WTC11 (cell line): Measurements from ENCODE around the gene NOXO1. TPM values are rescaled to one million over a fixed set of nuclear protein-coding genes. Genes with fewer than 3 reads are reported as not detected.

Experiments used
- ATAC-seq: fragments of 200-7000 bp; cut with Tn5 transposase; 2 replicates; pipeline ENCODE4 v1.10.0; 2021; ENCODE audit warnings: mild to moderate bottlenecking, moderate library complexity
- CTCF ChIA-PET: fragments of 300-600 bp; sonication (Branson Sonifier 250); formaldehyde crosslinking; loops from one replicate; lab custom pipeline; 2021; ENCODE audit warnings: antibody characterized with exemption; lab: Charles Lee
- POLR2A ChIA-PET: fragments of 350-600 bp; sonication (Branson Sonifier 250); formaldehyde crosslinking; loops from one replicate; lab custom pipeline; 2021; ENCODE audit warnings: antibody characterized with exemption; lab: Charles Lee
- DNase-seq: peaks from one replicate; pipeline ENCODE4 v3.0.0; 2021; ENCODE audit warnings: low spot score
- H3K27ac Mint-ChIP-seq: 2 replicates; pipeline ENCODE4 v1.8.0; 2021; ENCODE audit warnings: mixed read lengths
- H3K27me3 Mint-ChIP-seq: 2 replicates; pipeline ENCODE4 v1.8.0; 2021; ENCODE audit warnings: low read depth, mild to moderate bottlenecking, moderate library complexity, mixed read lengths
- H3K36me3 Mint-ChIP-seq: 2 replicates; pipeline ENCODE4 v1.8.0; 2021; ENCODE audit warnings: mixed read lengths
- H3K4me1 Mint-ChIP-seq: 2 replicates; pipeline ENCODE4 v1.8.0; 2022; ENCODE audit warnings: mixed read lengths
- H3K4me3 Mint-ChIP-seq: 2 replicates; pipeline ENCODE4 v1.8.0; 2021; ENCODE audit warnings: mild to moderate bottlenecking, moderate library complexity, mixed read lengths
- H3K9me3 Mint-ChIP-seq: 2 replicates; pipeline ENCODE4 v1.8.0; 2021; ENCODE audit warnings: mixed read lengths
- FOXP1 ChIP-seq: sonication (generic); formaldehyde crosslinking; IDR thresholded peaks from 2 replicates; pipeline ENCODE4 v1.8.0; 2022; ENCODE audit warnings: missing genetic modification reagents, mild to moderate bottlenecking, moderate library complexity, borderline replicate concordance
- GABPB1 ChIP-seq: sonication (generic); formaldehyde crosslinking; IDR thresholded peaks from 2 replicates; pipeline ENCODE4 v1.8.1; 2023; ENCODE audit warnings: mild to moderate bottlenecking, missing genetic modification reagents
- MYBL2 ChIP-seq: sonication (generic); formaldehyde crosslinking; IDR thresholded peaks from 2 replicates; pipeline ENCODE4 v1.8.1; 2023; ENCODE audit warnings: mild to moderate bottlenecking, moderate library complexity, missing genetic modification reagents
- NFATC4 ChIP-seq: fragments of 250-450 bp; sonication (Bioruptor Pico); IDR thresholded peaks from 2 replicates; pipeline ENCODE4 v1.9.0; 2021; ENCODE audit warnings: mild to moderate bottlenecking
- OVOL2 ChIP-seq: fragments of 250-450 bp; sonication (Bioruptor Pico); IDR thresholded peaks from 2 replicates; pipeline ENCODE4 v1.9.0; 2021; ENCODE audit warnings: mild to moderate bottlenecking, borderline replicate concordance
- SMAD4 ChIP-seq: sonication (generic); formaldehyde crosslinking; IDR thresholded peaks from 2 replicates; pipeline ENCODE4 v1.8.0; 2022; ENCODE audit warnings: mild to moderate bottlenecking, missing genetic modification reagents
- TEAD1 ChIP-seq: sonication (generic); formaldehyde crosslinking; IDR thresholded peaks from 2 replicates; pipeline ENCODE4 v1.8.0; 2022; ENCODE audit warnings: mild to moderate bottlenecking, missing genetic modification reagents
- TEAD4 ChIP-seq: sonication (generic); formaldehyde crosslinking; IDR thresholded peaks from 2 replicates; pipeline ENCODE4 v1.8.0; 2022; ENCODE audit warnings: mild to moderate bottlenecking, missing genetic modification reagents
- ZNF121 ChIP-seq: sonication (generic); formaldehyde crosslinking; IDR thresholded peaks from 2 replicates; pipeline ENCODE4 v1.8.0; 2023; ENCODE audit warnings: missing genetic modification reagents
- ZNF219 ChIP-seq: sonication (generic); formaldehyde crosslinking; IDR thresholded peaks from 2 replicates; pipeline ENCODE4 v1.8.0; 2023; ENCODE audit warnings: missing genetic modification reagents, mild to moderate bottlenecking, borderline replicate concordance
- ZNF263 ChIP-seq: sonication (generic); formaldehyde crosslinking; IDR thresholded peaks from 2 replicates; pipeline ENCODE4 v1.8.1; 2022; ENCODE audit warnings: low read depth, mild to moderate bottlenecking, moderate library complexity, missing genetic modification reagents
- ZNF396 ChIP-seq: fragments of 250-450 bp; sonication (Bioruptor Pico); IDR thresholded peaks from 2 replicates; pipeline ENCODE4 v1.8.0; 2021; ENCODE audit warnings: mild to moderate bottlenecking, moderate library complexity, borderline replicate concordance
- total RNA-seq: library from RNA; stranded (reverse); gene quantifications from 3 replicates; pipeline ENCODE4 v1.2.3, GENCODE V29; 2021
- TF ChIP-seq, protein P1 (sequence below): fragments of 250-450 bp; sonication (Bioruptor Pico); IDR thresholded peaks from 2 replicates; pipeline ENCODE4 v1.8.0; 2021; ENCODE audit warnings: mild to moderate bottlenecking
- TF ChIP-seq, protein P2 (sequence below): sonication (generic); formaldehyde crosslinking; IDR thresholded peaks from 2 replicates; pipeline ENCODE4 v1.8.1; 2022; ENCODE audit warnings: missing genetic modification reagents, borderline replicate concordance
- TF ChIP-seq, protein P3 (sequence below): sonication (generic); formaldehyde crosslinking; IDR thresholded peaks from 2 replicates; pipeline ENCODE4 v1.8.1; 2022; ENCODE audit warnings: mild to moderate bottlenecking, missing genetic modification reagents, moderate library complexity, borderline replicate concordance
- TF ChIP-seq, protein P4 (sequence below): sonication (generic); formaldehyde crosslinking; IDR thresholded peaks from 2 replicates; pipeline ENCODE4 v1.8.1; 2023; ENCODE audit warnings: mild to moderate bottlenecking, missing genetic modification reagents, moderate library complexity
- TF ChIP-seq, protein P5 (sequence below): sonication (generic); formaldehyde crosslinking; IDR thresholded peaks from 2 replicates; pipeline ENCODE4 v1.8.1; 2023; ENCODE audit warnings: mild to moderate bottlenecking, missing genetic modification reagents, moderate library complexity
- TF ChIP-seq, protein P6 (sequence below): sonication (generic); formaldehyde crosslinking; IDR thresholded peaks from 2 replicates; pipeline ENCODE4 v1.8.1; 2022; ENCODE audit warnings: low read depth, mild to moderate bottlenecking, moderate library complexity, missing genetic modification reagents, borderline replicate concordance
- TF ChIP-seq, protein P7 (sequence below): sonication (generic); formaldehyde crosslinking; conservative IDR thresholded peaks from 2 replicates; pipeline ENCODE4 v1.8.1; 2023; ENCODE audit warnings: mild to moderate bottlenecking, low read depth, missing genetic modification reagents, moderate library complexity
- TF ChIP-seq, protein P8 (sequence below): sonication (generic); formaldehyde crosslinking; IDR thresholded peaks from 2 replicates; pipeline ENCODE4 v1.8.1; 2022; ENCODE audit warnings: mild to moderate bottlenecking, moderate library complexity, missing genetic modification reagents

Gene NOXO1
- total RNA-seq, 1 experiment from 2014 or later = 5.7 TPM

DNA sequence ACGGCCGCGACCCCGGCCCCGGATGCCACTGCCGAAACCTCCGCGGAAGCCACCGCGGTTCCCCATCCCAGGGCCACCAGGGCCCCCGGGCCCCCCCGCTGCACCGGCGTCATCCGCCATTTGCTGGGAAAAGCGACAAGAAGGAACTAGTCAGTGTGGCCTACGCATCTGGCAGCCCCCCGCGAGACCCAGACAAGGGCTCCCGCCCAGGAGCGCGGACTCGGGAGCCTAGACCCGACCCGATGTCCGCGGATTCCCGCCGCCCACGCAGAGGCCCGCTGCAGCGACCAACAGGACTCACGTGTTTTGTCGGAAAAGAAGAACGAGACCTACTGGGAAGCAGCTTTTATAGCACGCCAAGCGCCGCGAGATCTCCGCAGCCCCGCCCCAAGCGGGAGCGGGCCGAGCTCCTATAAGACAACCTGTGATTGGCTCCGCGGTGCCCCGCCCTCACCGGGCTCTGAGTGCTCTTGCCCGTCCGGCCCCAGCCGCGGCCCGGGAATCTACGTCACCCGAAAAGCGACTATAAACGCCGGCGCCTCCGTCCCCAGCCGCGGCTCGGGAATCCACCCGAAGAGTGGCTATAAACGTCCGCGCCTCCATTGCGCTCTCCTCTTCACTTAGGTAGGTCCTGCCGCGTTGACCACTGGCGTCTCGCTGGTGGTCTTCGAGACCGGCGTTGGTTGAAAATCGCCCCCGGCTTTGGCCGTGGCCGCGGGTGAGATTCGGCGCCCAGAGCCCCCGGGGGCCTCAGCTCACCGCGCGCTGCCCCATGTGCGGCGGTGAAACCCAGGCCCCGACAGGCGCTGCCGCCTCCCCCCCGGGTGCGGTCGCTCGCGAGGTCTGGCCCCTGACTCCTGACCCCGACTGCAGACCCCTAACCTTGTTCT is 16.5 kb downstream of the NOXO1 start, which contains the start of gene RPS2 (continued):
- TF ChIP-seq, protein P1, sequence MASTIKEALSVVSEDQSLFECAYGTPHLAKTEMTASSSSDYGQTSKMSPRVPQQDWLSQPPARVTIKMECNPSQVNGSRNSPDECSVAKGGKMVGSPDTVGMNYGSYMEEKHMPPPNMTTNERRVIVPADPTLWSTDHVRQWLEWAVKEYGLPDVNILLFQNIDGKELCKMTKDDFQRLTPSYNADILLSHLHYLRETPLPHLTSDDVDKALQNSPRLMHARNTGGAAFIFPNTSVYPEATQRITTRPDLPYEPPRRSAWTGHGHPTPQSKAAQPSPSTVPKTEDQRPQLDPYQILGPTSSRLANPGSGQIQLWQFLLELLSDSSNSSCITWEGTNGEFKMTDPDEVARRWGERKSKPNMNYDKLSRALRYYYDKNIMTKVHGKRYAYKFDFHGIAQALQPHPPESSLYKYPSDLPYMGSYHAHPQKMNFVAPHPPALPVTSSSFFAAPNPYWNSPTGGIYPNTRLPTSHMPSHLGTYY (CRISPR knock-in tag) = 0 out of 2 replicates have a peak, but pooled peaks have one; percentile 59
- TF ChIP-seq MYBL2 (CRISPR knock-in tag) (no peak), OVOL2 (no peak), GABPB1 (0 out of 2 replicates have a peak, but pooled peaks have one; percentile 25), ZNF121 (CRISPR knock-in tag) (no peak), ZNF263 (CRISPR knock-in tag) (peak; percentile 32; the same call in 1 of the 2 replicates), FOXP1 (peak; percentile 23; the same call in 1 of the 2 replicates), TEAD1 (CRISPR knock-in tag) (peak; percentile 65; the same call in 1 of the 2 replicates), ZNF219 (CRISPR knock-in tag) (no peak)
- TF ChIP-seq, protein P2, sequence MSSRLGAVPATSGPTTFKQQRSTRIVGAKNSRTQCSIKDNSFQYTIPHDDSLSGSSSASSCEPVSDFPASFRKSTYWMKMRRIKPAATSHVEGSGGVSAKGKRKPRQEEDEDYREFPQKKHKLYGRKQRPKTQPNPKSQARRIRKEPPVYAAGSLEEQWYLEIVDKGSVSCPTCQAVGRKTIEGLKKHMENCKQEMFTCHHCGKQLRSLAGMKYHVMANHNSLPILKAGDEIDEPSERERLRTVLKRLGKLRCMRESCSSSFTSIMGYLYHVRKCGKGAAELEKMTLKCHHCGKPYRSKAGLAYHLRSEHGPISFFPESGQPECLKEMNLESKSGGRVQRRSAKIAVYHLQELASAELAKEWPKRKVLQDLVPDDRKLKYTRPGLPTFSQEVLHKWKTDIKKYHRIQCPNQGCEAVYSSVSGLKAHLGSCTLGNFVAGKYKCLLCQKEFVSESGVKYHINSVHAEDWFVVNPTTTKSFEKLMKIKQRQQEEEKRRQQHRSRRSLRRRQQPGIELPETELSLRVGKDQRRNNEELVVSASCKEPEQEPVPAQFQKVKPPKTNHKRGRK (CRISPR knock-in tag) = no peak
- TF ChIP-seq, protein P3, sequence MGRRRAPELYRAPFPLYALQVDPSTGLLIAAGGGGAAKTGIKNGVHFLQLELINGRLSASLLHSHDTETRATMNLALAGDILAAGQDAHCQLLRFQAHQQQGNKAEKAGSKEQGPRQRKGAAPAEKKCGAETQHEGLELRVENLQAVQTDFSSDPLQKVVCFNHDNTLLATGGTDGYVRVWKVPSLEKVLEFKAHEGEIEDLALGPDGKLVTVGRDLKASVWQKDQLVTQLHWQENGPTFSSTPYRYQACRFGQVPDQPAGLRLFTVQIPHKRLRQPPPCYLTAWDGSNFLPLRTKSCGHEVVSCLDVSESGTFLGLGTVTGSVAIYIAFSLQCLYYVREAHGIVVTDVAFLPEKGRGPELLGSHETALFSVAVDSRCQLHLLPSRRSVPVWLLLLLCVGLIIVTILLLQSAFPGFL (CRISPR knock-in tag) = 0 out of 2 replicates have a peak, but pooled peaks have one; percentile 54
- TF ChIP-seq, protein P4, sequence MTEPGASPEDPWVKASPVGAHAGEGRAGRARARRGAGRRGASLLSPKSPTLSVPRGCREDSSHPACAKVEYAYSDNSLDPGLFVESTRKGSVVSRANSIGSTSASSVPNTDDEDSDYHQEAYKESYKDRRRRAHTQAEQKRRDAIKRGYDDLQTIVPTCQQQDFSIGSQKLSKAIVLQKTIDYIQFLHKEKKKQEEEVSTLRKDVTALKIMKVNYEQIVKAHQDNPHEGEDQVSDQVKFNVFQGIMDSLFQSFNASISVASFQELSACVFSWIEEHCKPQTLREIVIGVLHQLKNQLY (CRISPR knock-in tag) = no peak
- TF ChIP-seq, protein P5, sequence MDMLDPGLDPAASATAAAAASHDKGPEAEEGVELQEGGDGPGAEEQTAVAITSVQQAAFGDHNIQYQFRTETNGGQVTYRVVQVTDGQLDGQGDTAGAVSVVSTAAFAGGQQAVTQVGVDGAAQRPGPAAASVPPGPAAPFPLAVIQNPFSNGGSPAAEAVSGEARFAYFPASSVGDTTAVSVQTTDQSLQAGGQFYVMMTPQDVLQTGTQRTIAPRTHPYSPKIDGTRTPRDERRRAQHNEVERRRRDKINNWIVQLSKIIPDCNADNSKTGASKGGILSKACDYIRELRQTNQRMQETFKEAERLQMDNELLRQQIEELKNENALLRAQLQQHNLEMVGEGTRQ (CRISPR knock-in tag) = 0 out of 2 replicates have a peak, but pooled peaks have one; percentile 42
- TF ChIP-seq, protein P6, sequence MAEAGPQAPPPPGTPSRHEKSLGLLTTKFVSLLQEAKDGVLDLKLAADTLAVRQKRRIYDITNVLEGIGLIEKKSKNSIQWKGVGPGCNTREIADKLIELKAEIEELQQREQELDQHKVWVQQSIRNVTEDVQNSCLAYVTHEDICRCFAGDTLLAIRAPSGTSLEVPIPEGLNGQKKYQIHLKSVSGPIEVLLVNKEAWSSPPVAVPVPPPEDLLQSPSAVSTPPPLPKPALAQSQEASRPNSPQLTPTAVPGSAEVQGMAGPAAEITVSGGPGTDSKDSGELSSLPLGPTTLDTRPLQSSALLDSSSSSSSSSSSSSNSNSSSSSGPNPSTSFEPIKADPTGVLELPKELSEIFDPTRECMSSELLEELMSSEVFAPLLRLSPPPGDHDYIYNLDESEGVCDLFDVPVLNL (CRISPR knock-in tag) = no peak

DNA sequence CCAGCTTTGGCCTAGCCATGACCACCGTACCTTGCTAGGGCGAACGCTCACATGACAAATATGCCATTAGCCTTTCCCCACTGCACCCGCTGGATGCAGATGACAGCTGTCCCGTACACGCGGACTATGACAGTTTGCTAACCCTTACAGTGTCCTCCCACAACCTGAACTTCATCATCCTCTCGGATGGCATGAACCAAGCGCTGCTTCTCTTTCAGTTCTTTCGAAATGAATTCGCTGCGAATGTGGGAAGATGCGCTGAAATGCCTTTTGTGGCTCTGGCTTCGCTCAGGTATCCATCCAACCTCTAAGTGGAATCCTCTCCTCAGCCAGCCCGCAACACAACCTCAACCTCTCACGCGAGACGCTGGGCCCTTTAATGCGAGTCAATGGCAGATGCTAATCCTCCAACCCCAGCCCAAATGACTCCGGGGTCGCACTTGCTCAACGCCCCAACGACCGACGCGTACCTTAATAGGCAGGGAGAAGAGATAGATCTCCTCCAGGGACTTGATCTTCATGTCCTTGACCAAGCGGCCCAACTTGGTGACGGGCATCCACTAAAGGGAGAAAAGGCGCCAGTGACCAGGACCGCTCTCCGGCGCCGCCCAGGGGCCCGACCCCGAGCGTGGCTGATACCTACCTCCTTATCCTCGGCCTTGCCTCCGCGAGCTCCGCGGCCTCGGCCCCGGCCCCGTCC is 17.3 kb downstream of the NOXO1 start:
- no peaks in the 10 kb centered on the region for H3K27me3 Mint-ChIP-seq
- H3K4me1 Mint-ChIP-seq = peaks cover 39% of the 10 kb centered on the region
- DNase-seq = no peak
- CTCF ChIA-PET = interaction anchor here (0.7 to 1.0 kb wide), 8 partner anchors 12 to 84 kb away, joined by 3 to 12 read pairs (median 4); partner anchors contain the start of genes NOXO1, NTHL1 and TSC2
- H3K36me3 Mint-ChIP-seq = peaks cover 35% of the 10 kb centered on the region
- peak overlapping the region; percentile 94 for H3K4me3 Mint-ChIP-seq
- ATAC-seq = no peak
- POLR2A ChIA-PET = interaction anchor here (0.7 to 2.3 kb wide), 17 partner anchors 8 to 758 kb away, joined by 3 to 20 read pairs (median 6); partner anchors contain the start of genes MAPK8IP3, MSRB1, NOXO1 and TRAF7
- no peaks in the 10 kb centered on the region for H3K9me3 Mint-ChIP-seq
- H3K27ac Mint-ChIP-seq = peak overlapping the region; percentile 97
- TF ChIP-seq, protein P7, sequence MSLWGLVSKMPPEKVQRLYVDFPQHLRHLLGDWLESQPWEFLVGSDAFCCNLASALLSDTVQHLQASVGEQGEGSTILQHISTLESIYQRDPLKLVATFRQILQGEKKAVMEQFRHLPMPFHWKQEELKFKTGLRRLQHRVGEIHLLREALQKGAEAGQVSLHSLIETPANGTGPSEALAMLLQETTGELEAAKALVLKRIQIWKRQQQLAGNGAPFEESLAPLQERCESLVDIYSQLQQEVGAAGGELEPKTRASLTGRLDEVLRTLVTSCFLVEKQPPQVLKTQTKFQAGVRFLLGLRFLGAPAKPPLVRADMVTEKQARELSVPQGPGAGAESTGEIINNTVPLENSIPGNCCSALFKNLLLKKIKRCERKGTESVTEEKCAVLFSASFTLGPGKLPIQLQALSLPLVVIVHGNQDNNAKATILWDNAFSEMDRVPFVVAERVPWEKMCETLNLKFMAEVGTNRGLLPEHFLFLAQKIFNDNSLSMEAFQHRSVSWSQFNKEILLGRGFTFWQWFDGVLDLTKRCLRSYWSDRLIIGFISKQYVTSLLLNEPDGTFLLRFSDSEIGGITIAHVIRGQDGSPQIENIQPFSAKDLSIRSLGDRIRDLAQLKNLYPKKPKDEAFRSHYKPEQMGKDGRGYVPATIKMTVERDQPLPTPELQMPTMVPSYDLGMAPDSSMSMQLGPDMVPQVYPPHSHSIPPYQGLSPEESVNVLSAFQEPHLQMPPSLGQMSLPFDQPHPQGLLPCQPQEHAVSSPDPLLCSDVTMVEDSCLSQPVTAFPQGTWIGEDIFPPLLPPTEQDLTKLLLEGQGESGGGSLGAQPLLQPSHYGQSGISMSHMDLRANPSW (CRISPR knock-in tag) = no peak
- TF ChIP-seq, protein P6 (CRISPR knock-in tag) = 0 out of 2 replicates have a peak, but pooled peaks have one; percentile 6
- TF ChIP-seq, protein P8, sequence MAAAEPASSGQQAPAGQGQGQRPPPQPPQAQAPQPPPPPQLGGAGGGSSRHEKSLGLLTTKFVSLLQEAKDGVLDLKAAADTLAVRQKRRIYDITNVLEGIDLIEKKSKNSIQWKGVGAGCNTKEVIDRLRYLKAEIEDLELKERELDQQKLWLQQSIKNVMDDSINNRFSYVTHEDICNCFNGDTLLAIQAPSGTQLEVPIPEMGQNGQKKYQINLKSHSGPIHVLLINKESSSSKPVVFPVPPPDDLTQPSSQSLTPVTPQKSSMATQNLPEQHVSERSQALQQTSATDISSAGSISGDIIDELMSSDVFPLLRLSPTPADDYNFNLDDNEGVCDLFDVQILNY = no peak
- TF ChIP-seq ZNF121 (CRISPR knock-in tag) (no peak), TEAD4 (no peak), NFATC4 (CRISPR knock-in tag) (peak; percentile 59), SMAD4 (no peak), ZNF396 (no peak)
